Fibroblast of skin of right quadriceps (primary cell): Measurements from ENCODE around the gene UBE3C.

ENCODE experiments used
- DNase-seq: peaks from one replicate; pipeline ENCODE4 v3.0.0-alpha.2; 2013

UBE3C gene

GRCh38 chr7:157183832-157184231, 45.1 kb downstream of the UBE3C start:
- DNase-seq, result no peak

- DNase-seq, result no peak
Measured at GRCh38 chr7:157188091-157188665, 49.5 kb downstream of the UBE3C start.

- no peak for DNase-seq
Measured at GRCh38 chr7:157189405-157189804, 50.7 kb downstream of the UBE3C start.

- DNase-seq, result no peak
Measured at GRCh38 chr7:157192861-157193260, 54.1 kb downstream of the UBE3C start.

- DNase-seq, result no peak
Measured at GRCh38 chr7:157193274-157193673, 54.5 kb downstream of the UBE3C start.

GRCh38 chr7:157194948-157195347, 56.2 kb downstream of the UBE3C start:
- no peak for DNase-seq

- no peak for DNase-seq
Measured at GRCh38 chr7:157195868-157196267, 57.1 kb downstream of the UBE3C start.

GRCh38 chr7:157204134-157204533, 65.4 kb downstream of the UBE3C start:
- no peak for DNase-seq

GRCh38 chr7:157205438-157205837, 66.7 kb downstream of the UBE3C start:
- no peak for DNase-seq

- DNase-seq, result no peak
Measured at GRCh38 chr7:157208571-157209413, 70.1 kb downstream of the UBE3C start.

- DNase-seq, result no peak
Measured at GRCh38 chr7:157210682-157211081, 72.0 kb downstream of the UBE3C start.

GRCh38 chr7:157211690-157212089, 73.0 kb downstream of the UBE3C start:
- peak; percentile 63 for DNase-seq

GRCh38 chr7:157219154-157219553, 80.4 kb downstream of the UBE3C start:
- no peak for DNase-seq

GRCh38 chr7:157220916-157221569, 82.3 kb downstream of the UBE3C start:
- no peak for DNase-seq

- DNase-seq, result no peak
Measured at GRCh38 chr7:157222687-157223086, 84.0 kb downstream of the UBE3C start.

GRCh38 chr7:157224627-157225026, 85.9 kb downstream of the UBE3C start:
- peak; percentile 31 for DNase-seq

- peak; percentile 39 for DNase-seq
Measured at GRCh38 chr7:157228864-157229422, 90.2 kb downstream of the UBE3C start.

- peak; percentile 70 for DNase-seq
Measured at GRCh38 chr7:157233677-157234076, 95.0 kb downstream of the UBE3C start.

- peak; percentile 89 for DNase-seq
Measured at GRCh38 chr7:157234271-157234670, 95.5 kb downstream of the UBE3C start.

- peak; percentile 66 for DNase-seq
Measured at GRCh38 chr7:157235357-157236333, 96.9 kb downstream of the UBE3C start.

GRCh38 chr7:157238087-157238486, 99.4 kb downstream of the UBE3C start:
- no peak for DNase-seq

- no peak for DNase-seq
Measured at GRCh38 chr7:157239571-157240270, 101.0 kb downstream of the UBE3C start.
